Activated T-helper 1 cell treated with Interleukin-2 at 50 U/mL for 16 hours (primary cell): Measurements from ENCODE around the gene RAB30.

Source experiments
- DNase-seq: peaks from one replicate; pipeline ENCODE4 v3.0.0-alpha.2; 2020; ENCODE audit warnings: low read depth

The RAB30 gene

GRCh38 chr11:83070731-83071566 is 748 bp downstream of the RAB30 start:
- DNase-seq: no peak

GRCh38 chr11:83070044-83070701 is 1.5 kb downstream of the RAB30 start:
- DNase-seq: no peak

- DNase-seq: no peak
Observed at GRCh38 chr11:83069441-83070043, 2.2 kb downstream of the RAB30 start.

- no peak for DNase-seq
Observed at GRCh38 chr11:83068568-83068967, 3.1 kb downstream of the RAB30 start.

- DNase-seq: no peak
Observed at GRCh38 chr11:83064011-83064410, 7.7 kb downstream of the RAB30 start.

- DNase-seq: no peak
Observed at GRCh38 chr11:83063073-83063754, 8.5 kb downstream of the RAB30 start.

GRCh38 chr11:83061883-83062282 is 9.8 kb downstream of the RAB30 start:
- no peak for DNase-seq

- DNase-seq: no peak
Observed at GRCh38 chr11:83060965-83061364, 10.7 kb downstream of the RAB30 start.

- no peak for DNase-seq
Observed at GRCh38 chr11:83057721-83058120, 14.0 kb downstream of the RAB30 start.

GRCh38 chr11:83056611-83057010 is 15.1 kb downstream of the RAB30 start:
- DNase-seq: no peak

- DNase-seq: no peak
Observed at GRCh38 chr11:83056204-83056603, 15.5 kb downstream of the RAB30 start.

GRCh38 chr11:83054904-83055380 is 16.8 kb downstream of the RAB30 start:
- DNase-seq: no peak

- no peak for DNase-seq
Observed at GRCh38 chr11:83054001-83054400, 17.7 kb downstream of the RAB30 start.

- no peak for DNase-seq
Observed at GRCh38 chr11:83051760-83052671, 19.7 kb downstream of the RAB30 start.

GRCh38 chr11:83047515-83048225 is 24.0 kb downstream of the RAB30 start:
- no peak for DNase-seq

- DNase-seq: no peak
Observed at GRCh38 chr11:83046621-83047172, 25.0 kb downstream of the RAB30 start.

- no peak for DNase-seq
Observed at GRCh38 chr11:83044958-83045712, 26.6 kb downstream of the RAB30 start.

- DNase-seq: no peak
Observed at GRCh38 chr11:83042964-83043711, 28.6 kb downstream of the RAB30 start.

- DNase-seq: no peak
Observed at GRCh38 chr11:83041126-83041525, 30.6 kb downstream of the RAB30 start.
